Activated CD8-positive, alpha-beta memory T cell treated with anti-CD3 and anti-CD28 coated beads, Interleukin-2, amount 10 ng/mL, durations not matched to agents 7 days and 5 days (primary cell): ENCODE results near the gene HYOU1. TPM values are rescaled to one million over a fixed set of nuclear protein-coding genes. Genes with fewer than 3 reads are reported as not detected.
A peak's percentile ranks its signal among the peaks of the same experiment; 100 is the strongest.

Experiments used
- ATAC-seq: fragments of 150-1000 bp; cut with Tn5 transposase; one replicate; pipeline ENCODE4 v1.10.0; 2021; ENCODE audit warnings: moderate library complexity
- CTCF ChIA-PET: fragments of 350-600 bp; sonication (Branson Sonifier 250); formaldehyde crosslinking; loops from one replicate; lab custom pipeline; 2021; ENCODE audit warnings: antibody characterized with exemption; lab: Charles Lee
- DNase-seq: peaks from one replicate; pipeline ENCODE4 v3.0.0-alpha.2; 2020
- H3K27ac Mint-ChIP-seq: one replicate; pipeline ENCODE4 v1.8.0; 2021; ENCODE audit warnings: mild to moderate bottlenecking, mixed read lengths
- H3K27me3 Mint-ChIP-seq: one replicate; pipeline ENCODE4 v1.8.0; 2021; ENCODE audit warnings: mixed read lengths
- H3K36me3 Mint-ChIP-seq: one replicate; pipeline ENCODE4 v1.8.0; 2021; ENCODE audit warnings: mild to moderate bottlenecking, mixed read lengths
- H3K4me1 Mint-ChIP-seq: one replicate; pipeline ENCODE4 v1.8.0; 2021; ENCODE audit warnings: mixed read lengths
- H3K4me3 Mint-ChIP-seq: one replicate; pipeline ENCODE4 v1.8.0; 2021; ENCODE audit warnings: mild to moderate bottlenecking, moderate library complexity, mixed read lengths
- H3K9me3 Mint-ChIP-seq: one replicate; pipeline ENCODE4 v1.8.0; 2022; ENCODE audit warnings: low read depth, mixed read lengths
- total RNA-seq, 2 experiments: library from RNA; stranded (reverse); gene quantifications; one replicate each; pipeline ENCODE4 v1.2.3, GENCODE V29; 2021

Gene HYOU1
- total RNA-seq, 2 experiments from 2014 or later: 108 to 163 TPM

- CTCF ChIA-PET: interaction anchor here (0.6 to 3.1 kb wide), 19 partner anchors 8 to 435 kb away, joined by 3 to 12 read pairs (median 4); partner anchors contain the start of genes CENATAC, RPS25, TRAPPC4 and VPS11
- Mint-ChIP-seq H3K4me3 (peak within 1 kb of the TSS; percentile 71), H3K27me3 (no peaks in the 10 kb centered on the region), H3K9me3 (no peaks in the 10 kb centered on the region), H3K27ac (peak within 1 kb of the TSS; percentile 83), H3K4me1 (peaks cover 21% of the 10 kb centered on the region), H3K36me3 (peaks cover 4% of the 10 kb centered on the region)
- DNase-seq: peak; percentile 99
- peak; percentile 97 for ATAC-seq
Observed at GRCh38 chr11:119030329-119031047, 26.5 kb downstream of the HYOU1 start, which contains the start of gene SLC37A4. Gene SLC37A4, minus strand, starts transcription at chr11:119030877.

GRCh38 chr11:119030029-119030328, 27.0 kb downstream of the HYOU1 start:
- no peaks in the 10 kb centered on the region for H3K9me3 Mint-ChIP-seq
- no peaks in the 10 kb centered on the region for H3K27me3 Mint-ChIP-seq
- H3K4me1 Mint-ChIP-seq: peaks cover 21% of the 10 kb centered on the region
- ATAC-seq (no peak), DNase-seq (no peak)
- peak overlapping the region; percentile 83 for H3K27ac Mint-ChIP-seq
- H3K4me3 Mint-ChIP-seq: peak overlapping the region; percentile 71
- CTCF ChIA-PET: interaction anchor here (0.6 to 3.0 kb wide), 13 partner anchors 7 to 435 kb away, joined by 3 to 12 read pairs (median 3); partner anchors contain the start of genes CENATAC, RPS25, TRAPPC4 and VPS11
- peaks cover 5% of the 10 kb centered on the region for H3K36me3 Mint-ChIP-seq

GRCh38 chr11:119029340-119030028, 27.5 kb downstream of the HYOU1 start:
- H3K4me3 Mint-ChIP-seq: peak overlapping the region; percentile 71
- no peaks in the 10 kb centered on the region for H3K27me3 Mint-ChIP-seq
- CTCF ChIA-PET: interaction anchor here (0.9 to 3.0 kb wide), 6 partner anchors 10 to 240 kb away, joined by 3 to 12 read pairs (median 5); partner anchors contain the start of genes CENATAC, TRAPPC4 and VPS11
- peaks cover 25% of the 10 kb centered on the region for H3K4me1 Mint-ChIP-seq
- no peaks in the 10 kb centered on the region for H3K9me3 Mint-ChIP-seq
- H3K36me3 Mint-ChIP-seq: peaks cover 9% of the 10 kb centered on the region
- no peak for ATAC-seq
- H3K27ac Mint-ChIP-seq: peak overlapping the region; percentile 83
- no peak for DNase-seq

- no peak for DNase-seq
- peaks cover 28% of the 10 kb centered on the region for H3K4me1 Mint-ChIP-seq
- CTCF ChIA-PET: interaction anchor here (1.0 to 3.0 kb wide), 2 partner anchors 10 to 11 kb away, joined by 4 to 11 read pairs; partner anchors contain the start of genes RPS25 and TRAPPC4
- peak overlapping the region; percentile 71 for H3K4me3 Mint-ChIP-seq
- H3K9me3 Mint-ChIP-seq: no peaks in the 10 kb centered on the region
- peaks cover 12% of the 10 kb centered on the region for H3K36me3 Mint-ChIP-seq
- no peak for ATAC-seq
- no peaks in the 10 kb centered on the region for H3K27me3 Mint-ChIP-seq
- H3K27ac Mint-ChIP-seq: peak overlapping the region; percentile 83
Observed at GRCh38 chr11:119029069-119029339, 28.0 kb downstream of the HYOU1 start.

- peaks cover 14% of the 10 kb centered on the region for H3K36me3 Mint-ChIP-seq
- H3K27ac Mint-ChIP-seq: peak overlapping the region; percentile 83
- CTCF ChIA-PET: interaction anchor here (1.0 kb wide), 1 partner anchor 10 kb away, joined by 4 read pairs; the partner anchor contains the start of genes RPS25 and TRAPPC4
- no peak for DNase-seq
- peak overlapping the region; percentile 71 for H3K4me3 Mint-ChIP-seq
- ATAC-seq: no peak
- no peaks in the 10 kb centered on the region for H3K27me3 Mint-ChIP-seq
- no peaks in the 10 kb centered on the region for H3K9me3 Mint-ChIP-seq
- peaks cover 33% of the 10 kb centered on the region for H3K4me1 Mint-ChIP-seq
Observed at GRCh38 chr11:119028346-119029068, 28.5 kb downstream of the HYOU1 start.

- no peak for ATAC-seq
- DNase-seq: no peak
- CTCF ChIA-PET: interaction anchor here (1.0 kb wide), 1 partner anchor 9 kb away, joined by 4 read pairs; the partner anchor contains the start of genes RPS25 and TRAPPC4
- no peak overlapping the region for H3K27ac Mint-ChIP-seq
- H3K4me3 Mint-ChIP-seq: no peak overlapping the region
- H3K9me3 Mint-ChIP-seq: no peaks in the 10 kb centered on the region
- H3K36me3 Mint-ChIP-seq: peaks cover 18% of the 10 kb centered on the region
- H3K4me1 Mint-ChIP-seq: peaks cover 37% of the 10 kb centered on the region
- no peaks in the 10 kb centered on the region for H3K27me3 Mint-ChIP-seq
Observed at GRCh38 chr11:119027561-119028345, 29.3 kb downstream of the HYOU1 start.

GRCh38 chr11:119026970-119027369, 30.0 kb downstream of the HYOU1 start:
- H3K4me3 Mint-ChIP-seq: no peak overlapping the region
- H3K9me3 Mint-ChIP-seq: no peaks in the 10 kb centered on the region
- CTCF ChIA-PET: no interaction called here
- no peak overlapping the region for H3K27ac Mint-ChIP-seq
- H3K4me1 Mint-ChIP-seq: peaks cover 37% of the 10 kb centered on the region
- DNase-seq (no peak), ATAC-seq (no peak)
- no peaks in the 10 kb centered on the region for H3K27me3 Mint-ChIP-seq
- peaks cover 23% of the 10 kb centered on the region for H3K36me3 Mint-ChIP-seq

- Mint-ChIP-seq H3K27ac (no peak overlapping the region), H3K4me3 (no peak overlapping the region), H3K36me3 (peaks cover 30% of the 10 kb centered on the region), H3K27me3 (no peaks in the 10 kb centered on the region), H3K4me1 (peaks cover 43% of the 10 kb centered on the region), H3K9me3 (no peaks in the 10 kb centered on the region)
- DNase-seq (no peak), ATAC-seq (no peak)
- CTCF ChIA-PET: no interaction called here
Observed at GRCh38 chr11:119025978-119026766, 30.8 kb downstream of the HYOU1 start.

- Mint-ChIP-seq H3K9me3 (no peaks in the 10 kb centered on the region), H3K4me1 (peaks cover 47% of the 10 kb centered on the region), H3K27me3 (no peaks in the 10 kb centered on the region), H3K4me3 (no peak overlapping the region), H3K36me3 (peaks cover 31% of the 10 kb centered on the region), H3K27ac (peak overlapping the region; percentile 3)
- DNase-seq (no peak), ATAC-seq (no peak)
- CTCF ChIA-PET: interaction anchor here (1.7 kb wide), 1 partner anchor 28 kb away, joined by 4 read pairs; the partner anchor contains the start of gene CENATAC
Observed at GRCh38 chr11:119025541-119025940, 31.5 kb downstream of the HYOU1 start.

- CTCF ChIA-PET: interaction anchor here (1.7 to 2.1 kb wide), 2 partner anchors 27 to 75 kb away, joined by 4 read pairs; partner anchors contain the start of gene CENATAC
- no peak for DNase-seq
- H3K9me3 Mint-ChIP-seq: no peaks in the 10 kb centered on the region
- H3K36me3 Mint-ChIP-seq: peaks cover 32% of the 10 kb centered on the region
- no peak for ATAC-seq
- no peaks in the 10 kb centered on the region for H3K27me3 Mint-ChIP-seq
- peaks cover 51% of the 10 kb centered on the region for H3K4me1 Mint-ChIP-seq
- peak overlapping the region; percentile 6 for H3K27ac Mint-ChIP-seq
- H3K4me3 Mint-ChIP-seq: no peak overlapping the region
Observed at GRCh38 chr11:119025099-119025473, 31.9 kb downstream of the HYOU1 start.

- Mint-ChIP-seq H3K4me1 (peaks cover 52% of the 10 kb centered on the region), H3K9me3 (no peaks in the 10 kb centered on the region), H3K27me3 (no peaks in the 10 kb centered on the region), H3K27ac (peak overlapping the region; percentile 61), H3K4me3 (no peak overlapping the region), H3K36me3 (peaks cover 34% of the 10 kb centered on the region)
- DNase-seq (no peak), ATAC-seq (no peak)
- CTCF ChIA-PET: interaction anchor here (1.7 to 2.1 kb wide), 2 partner anchors 27 to 75 kb away, joined by 4 read pairs; partner anchors contain the start of gene CENATAC
Observed at GRCh38 chr11:119024430-119025098, 32.4 kb downstream of the HYOU1 start.
